GM18511 (cell line): ENCODE data around the gene CMYA5.
"Not testable (repeated sequence)": the region's sequence is repeated elsewhere in the genome, so short reads cannot be mapped to it uniquely, and the experiment has no call there.

Experiments used
- ATAC-seq: cut with Tn5 transposase; IDR thresholded peaks from one replicate; pipeline ENCODE4 v1.9.1; 2021; ENCODE audit warnings: mild to moderate bottlenecking, moderate library complexity; ENCODE audit not compliant: unreplicated experiment

The CMYA5 gene

GRCh38 chr5:79746642-79747569 is 57.3 kb downstream of the CMYA5 start:
- no peak for ATAC-seq

GRCh38 chr5:79750611-79751510 is 61.2 kb downstream of the CMYA5 start:
- no peak for ATAC-seq

GRCh38 chr5:79753092-79753491 is 63.5 kb downstream of the CMYA5 start:
- no peak for ATAC-seq

GRCh38 chr5:79753877-79754645 is 64.4 kb downstream of the CMYA5 start:
- ATAC-seq, result no peak

GRCh38 chr5:79754865-79755555 is 65.4 kb downstream of the CMYA5 start:
- no peak for ATAC-seq

GRCh38 chr5:79756076-79756475 is 66.4 kb downstream of the CMYA5 start:
- ATAC-seq, result no peak

- ATAC-seq, result no peak
Measured at GRCh38 chr5:79759436-79759835, 69.8 kb downstream of the CMYA5 start.

GRCh38 chr5:79759848-79760247 is 70.2 kb downstream of the CMYA5 start:
- no peak for ATAC-seq

GRCh38 chr5:79762929-79763328 is 73.3 kb downstream of the CMYA5 start:
- no peak for ATAC-seq

- ATAC-seq, result not testable (repeated sequence)
Measured at GRCh38 chr5:79764147-79764546, 74.5 kb downstream of the CMYA5 start.

- no peak for ATAC-seq
Measured at GRCh38 chr5:79771387-79771786, 81.8 kb downstream of the CMYA5 start.

- ATAC-seq, result no peak
Measured at GRCh38 chr5:79772651-79773050, 83.0 kb downstream of the CMYA5 start.

- no peak for ATAC-seq
Measured at GRCh38 chr5:79773612-79774011, 84.0 kb downstream of the CMYA5 start.

GRCh38 chr5:79774171-79774854 is 84.7 kb downstream of the CMYA5 start:
- no peak for ATAC-seq

- no peak for ATAC-seq
Measured at GRCh38 chr5:79774855-79775237, 85.2 kb downstream of the CMYA5 start.

GRCh38 chr5:79784741-79785140 is 95.1 kb downstream of the CMYA5 start:
- not testable (repeated sequence) for ATAC-seq

GRCh38 chr5:79785983-79786382 is 96.3 kb downstream of the CMYA5 start:
- ATAC-seq, result no peak

GRCh38 chr5:79787448-79787847 is 97.8 kb downstream of the CMYA5 start:
- ATAC-seq, result no peak

- ATAC-seq, result no peak
Measured at GRCh38 chr5:79791843-79792242, 102.2 kb downstream of the CMYA5 start.

GRCh38 chr5:79792463-79792862 is 102.8 kb downstream of the CMYA5 start:
- no peak for ATAC-seq
